ENCODE data around the gene SCTR. TPM values are rescaled to one million over a fixed set of nuclear protein-coding genes. Genes with fewer than 3 reads are reported as not detected.

SCTR gene
- total RNA-seq, 1 experiment from 2014 or later: not detected

GRCh38 chr2:119431976-119432850 is 92.1 kb downstream of the SCTR start:
- Histone ChIP-seq H3K9ac (ENCODE audit: low read length) (no peak overlapping the region), H3K9me2 (replicated peaks; ENCODE audit: low read length) (no peaks in the 10 kb centered on the region), H3K27me3 (ENCODE audit: low read length) (peaks cover 7% of the 10 kb centered on the region; the same call in 1 of the 2 replicates), H3K4me1 (ENCODE audit: insufficient read depth, low read length) (peaks cover 5% of the 10 kb centered on the region; the same call in 1 of the 2 replicates), H3F3A (ENCODE audit: low read length, unreplicated experiment) (no peaks in the 10 kb centered on the region), H3K4me2 (ENCODE audit: low read length) (peak overlapping the region; percentile 87), H4K20me1 (ENCODE audit: low read length) (no peaks in the 10 kb centered on the region), H3K9me3 (ENCODE audit: low read length) (no peaks in the 10 kb centered on the region), H3K27ac (ENCODE audit: low read length) (no peak overlapping the region), H2AFZ (ENCODE audit: low read length) (peak overlapping the region; percentile 73), H3K4me3 (ENCODE audit: low read length) (peak overlapping the region; percentile 59), H3K79me2 (ENCODE audit: low read length) (no peaks in the 10 kb centered on the region), H3K36me3 (ENCODE audit: low read depth, low read length) (no peaks in the 10 kb centered on the region)
- ChIA-PET POLR2A (ENCODE audit: unreplicated experiment) (no interaction called here), CTCF (no interaction called here)
- TF ChIP-seq EZH2phosphoT487 (IDR thresholded peaks at IDR 0.05; ENCODE audit: borderline replicate concordance, low read length) (no peak), EZH2 (IDR thresholded peaks at IDR 0.05; ENCODE audit: low read length, unreplicated experiment) (no peak), CTCF (conservative IDR thresholded peaks at IDR 0.05; ENCODE audit: low read depth, low read length) (no peak)
- intact Hi-C loops (cut with micrococcal nuclease): no loop called here
- DNase-seq (no peak), ATAC-seq (no peak)
- no TSS peak for BruUV-seq (replicated peaks)

GRCh38 chr2:119431155-119431975 is 92.9 kb downstream of the SCTR start, which contains the start of gene TMEM37:
Gene TMEM37, plus strand, starts transcription at chr2:119431854. Its CDS starts 50 bp downstream, at chr2:119431904.
- peaks cover 15% of the 10 kb centered on the region; the same call in 1 of the 2 replicates for H3K27me3 ChIP-seq (ENCODE audit: low read length)
- DNase-seq: peak; percentile 50
- H4K20me1 ChIP-seq (ENCODE audit: low read length): no peaks in the 10 kb centered on the region
- ChIA-PET POLR2A (ENCODE audit: unreplicated experiment) (no interaction called here), CTCF (no interaction called here)
- no TSS peak for BruUV-seq (replicated peaks)
- no peaks in the 10 kb centered on the region for H3K36me3 ChIP-seq (ENCODE audit: low read depth, low read length)
- intact Hi-C loops (cut with micrococcal nuclease): no loop called here
- H3K4me1 ChIP-seq (ENCODE audit: insufficient read depth, low read length): peaks cover 5% of the 10 kb centered on the region; the same call in 1 of the 2 replicates
- H3K9ac ChIP-seq (ENCODE audit: low read length): no peak within 1 kb of the TSS
- no peaks in the 10 kb centered on the region for H3F3A ChIP-seq (ENCODE audit: low read length, unreplicated experiment)
- peak; percentile 74 for ATAC-seq
- H3K4me3 ChIP-seq (ENCODE audit: low read length): peak within 1 kb of the TSS; percentile 59
- no peaks in the 10 kb centered on the region for H3K9me3 ChIP-seq (ENCODE audit: low read length)
- TF ChIP-seq CTCF (conservative IDR thresholded peaks at IDR 0.05; ENCODE audit: low read depth, low read length) (no peak), EZH2 (IDR thresholded peaks at IDR 0.05; ENCODE audit: low read length, unreplicated experiment) (no peak), EZH2phosphoT487 (IDR thresholded peaks at IDR 0.05; ENCODE audit: borderline replicate concordance, low read length) (no peak)
- H3K4me2 ChIP-seq (ENCODE audit: low read length): peak within 1 kb of the TSS; percentile 87
- H3K79me2 ChIP-seq (ENCODE audit: low read length): no peaks in the 10 kb centered on the region
- no peaks in the 10 kb centered on the region for H3K9me2 ChIP-seq (replicated peaks; ENCODE audit: low read length)
- peak within 1 kb of the TSS; percentile 73 for H2AFZ ChIP-seq (ENCODE audit: low read length)
- H3K27ac ChIP-seq (ENCODE audit: low read length): no peak within 1 kb of the TSS
